ENCODE measurements around the gene MORN1.

DNA sequence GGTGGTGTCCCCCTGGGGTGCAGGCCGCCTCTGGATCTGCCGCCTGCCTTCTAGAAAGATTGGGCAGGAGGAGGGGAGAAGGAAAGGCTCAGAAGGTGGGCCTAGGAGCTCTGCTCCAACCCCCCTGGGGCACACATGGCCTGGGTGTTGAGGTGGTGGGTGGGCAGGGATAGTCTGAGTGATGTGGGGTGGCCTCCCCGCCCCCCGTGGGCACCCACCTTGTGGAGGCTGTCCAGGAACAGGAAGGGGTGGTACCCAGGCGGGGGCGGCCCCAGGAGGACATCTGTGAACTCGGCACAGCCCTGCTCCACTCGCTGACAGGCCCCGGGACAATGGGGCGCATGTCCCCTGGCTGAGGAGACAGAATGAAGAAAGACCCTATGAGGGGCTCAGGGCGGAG is 54.9 kb downstream of the MORN1 start:
- TF ChIP-seq POLR2A (IDR thresholded peaks at IDR 0.05; ENCODE audit: low read length) (no peak), GATA1 (IDR thresholded peaks at IDR 0.05; ENCODE audit: low read depth, low read length) (no peak)

Measured in erythroblast (primary cell).